Measurements from ENCODE around the gene PAK4.
"Not testable (repeated sequence)": the region's sequence is repeated elsewhere in the genome, so short reads cannot be mapped to it uniquely, and the experiment has no call there.

DNA sequence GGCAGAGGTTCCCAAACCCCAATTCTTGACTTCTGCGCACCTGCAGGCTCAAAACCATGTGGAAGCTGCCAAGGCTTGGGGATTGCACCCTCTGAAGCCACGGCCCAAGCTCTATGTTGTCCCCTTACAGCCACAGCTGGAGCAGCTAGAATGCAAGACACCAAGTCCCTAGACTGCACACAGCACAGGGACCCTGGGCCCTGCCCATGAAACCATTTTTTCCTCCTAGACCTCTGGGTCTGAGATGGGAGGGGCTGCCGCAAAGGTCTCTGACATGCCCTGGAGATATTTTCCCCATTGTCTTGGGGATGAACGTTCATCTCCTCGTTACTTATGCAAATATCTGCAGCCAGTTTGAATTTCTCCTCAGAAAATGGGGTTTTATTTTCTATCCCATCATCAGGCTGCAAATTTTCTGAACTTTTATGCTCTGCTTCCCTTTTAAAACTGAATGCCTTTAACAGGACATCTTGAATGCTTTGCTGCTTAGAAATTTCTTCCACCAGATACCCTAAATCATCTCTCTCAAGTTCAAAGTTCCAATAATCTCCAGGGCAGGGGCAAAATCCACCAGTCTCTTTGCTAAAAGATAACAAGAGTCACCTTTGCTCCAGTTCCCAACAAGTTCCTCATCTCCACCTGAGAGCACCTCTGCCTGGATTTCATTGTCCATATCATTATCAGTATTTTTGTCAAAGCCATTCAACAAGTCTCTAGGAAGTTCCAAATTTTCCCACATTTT, 29.6 kb upstream of the PAK4 start:
- TF ChIP-seq, protein P1, sequence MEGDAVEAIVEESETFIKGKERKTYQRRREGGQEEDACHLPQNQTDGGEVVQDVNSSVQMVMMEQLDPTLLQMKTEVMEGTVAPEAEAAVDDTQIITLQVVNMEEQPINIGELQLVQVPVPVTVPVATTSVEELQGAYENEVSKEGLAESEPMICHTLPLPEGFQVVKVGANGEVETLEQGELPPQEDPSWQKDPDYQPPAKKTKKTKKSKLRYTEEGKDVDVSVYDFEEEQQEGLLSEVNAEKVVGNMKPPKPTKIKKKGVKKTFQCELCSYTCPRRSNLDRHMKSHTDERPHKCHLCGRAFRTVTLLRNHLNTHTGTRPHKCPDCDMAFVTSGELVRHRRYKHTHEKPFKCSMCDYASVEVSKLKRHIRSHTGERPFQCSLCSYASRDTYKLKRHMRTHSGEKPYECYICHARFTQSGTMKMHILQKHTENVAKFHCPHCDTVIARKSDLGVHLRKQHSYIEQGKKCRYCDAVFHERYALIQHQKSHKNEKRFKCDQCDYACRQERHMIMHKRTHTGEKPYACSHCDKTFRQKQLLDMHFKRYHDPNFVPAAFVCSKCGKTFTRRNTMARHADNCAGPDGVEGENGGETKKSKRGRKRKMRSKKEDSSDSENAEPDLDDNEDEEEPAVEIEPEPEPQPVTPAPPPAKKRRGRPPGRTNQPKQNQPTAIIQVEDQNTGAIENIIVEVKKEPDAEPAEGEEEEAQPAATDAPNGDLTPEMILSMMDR (IDR thresholded peaks at IDR 0.05; ENCODE audit: low read depth, low read length, poor library complexity, severe bottlenecking) = not testable (repeated sequence)
- not testable (repeated sequence) for TF ChIP-seq EZH2phosphoT487 (IDR thresholded peaks at IDR 0.05; ENCODE audit: borderline replicate concordance, low read length)
